Stimulated activated CD4-positive, alpha-beta T cell treated with anti-CD3 and anti-CD28 coated beads, Interleukin-2, amount 100 ng/mL, for 48 hours (primary cell): ENCODE data around the gene POLR3C.
"Not testable (repeated sequence)": the region's sequence is repeated elsewhere in the genome, so short reads cannot be mapped to it uniquely, and the experiment has no call there.

ENCODE experiments used
- DNase-seq, 2 donors: peaks; one replicate each; pipeline ENCODE4 v3.0.0-alpha.2; 2020

POLR3C gene

GRCh38 chr1:145823565-145824498 is at the start of gene POLR3C, which contains the start of gene RNF115:
POLR3C (plus strand) TSS chr1:145824200; CDS start chr1:145825777, 1,577 bp downstream.
RNF115 (minus strand) TSS chr1:145824095; CDS start chr1:145823873, 222 bp downstream.
- DNase-seq, result peak; percentile 68 to 74

GRCh38 chr1:145777357-145778145 is 46.4 kb upstream of the POLR3C start:
- DNase-seq, result no peak

- DNase-seq, result no peak
These were observed 45.9 kb upstream of the POLR3C start for GRCh38 chr1:145778146-145778540.

- DNase-seq, result no peak
These were observed 41.5 kb upstream of the POLR3C start for GRCh38 chr1:145782272-145783099.

- no peak for DNase-seq
These were observed 39.6 kb upstream of the POLR3C start for GRCh38 chr1:145784409-145784808.

GRCh38 chr1:145785547-145785946 is 38.5 kb upstream of the POLR3C start:
- no peak for DNase-seq

- DNase-seq, result no peak
These were observed 37.7 kb upstream of the POLR3C start for GRCh38 chr1:145786271-145786670.

- no peak for DNase-seq
These were observed 35.4 kb upstream of the POLR3C start for GRCh38 chr1:145788580-145788979.

- not testable (repeated sequence) for DNase-seq
These were observed 32.1 kb upstream of the POLR3C start for GRCh38 chr1:145791860-145792259.

GRCh38 chr1:145792484-145792883 is 31.5 kb upstream of the POLR3C start:
- DNase-seq, result no peak

GRCh38 chr1:145795257-145795881 is 28.6 kb upstream of the POLR3C start:
- DNase-seq, result no peak

GRCh38 chr1:145796753-145797152 is 27.2 kb upstream of the POLR3C start:
- DNase-seq, result no peak

- no peak for DNase-seq
These were observed 24.2 kb upstream of the POLR3C start for GRCh38 chr1:145799806-145800205.

- no peak for DNase-seq
These were observed 19.6 kb upstream of the POLR3C start for GRCh38 chr1:145804235-145805045.

- DNase-seq, result no peak
These were observed 18.9 kb upstream of the POLR3C start for GRCh38 chr1:145805057-145805456.

GRCh38 chr1:145806408-145806807 is 17.6 kb upstream of the POLR3C start:
- no peak for DNase-seq

GRCh38 chr1:145806844-145807243 is 17.2 kb upstream of the POLR3C start:
- DNase-seq, result no peak

- DNase-seq, result not testable (repeated sequence)
These were observed 10.8 kb upstream of the POLR3C start for GRCh38 chr1:145812977-145813810.

- not testable (repeated sequence) for DNase-seq
These were observed 5.9 kb upstream of the POLR3C start for GRCh38 chr1:145818095-145818494.

GRCh38 chr1:145822779-145823331 is 1.1 kb upstream of the POLR3C start:
- DNase-seq, result not testable (repeated sequence)
